ENCODE measurements around the gene MKS1.

MKS1 gene

GRCh38 chr17:58244963-58245362 lies 25.9 kb upstream of the MKS1 start:
- DNase-seq (ENCODE audit: low read depth): no peak
- TF ChIP-seq CTCF (conservative IDR thresholded peaks at IDR 0.05; ENCODE audit: low read depth, low read length): no peak
- H3K4me3 ChIP-seq (ENCODE audit: low read depth, low read length): no peak overlapping the region

GRCh38 chr17:58242171-58242784 lies 23.2 kb upstream of the MKS1 start:
- DNase-seq (ENCODE audit: low read depth): no peak
- no peak for TF ChIP-seq CTCF (conservative IDR thresholded peaks at IDR 0.05; ENCODE audit: low read depth, low read length)
- H3K4me3 ChIP-seq (ENCODE audit: low read depth, low read length): no peak overlapping the region

- no peak for TF ChIP-seq CTCF (conservative IDR thresholded peaks at IDR 0.05; ENCODE audit: low read depth, low read length)
- no peak for DNase-seq (ENCODE audit: low read depth)
- H3K4me3 ChIP-seq (ENCODE audit: low read depth, low read length): no peak overlapping the region
Measured at GRCh38 chr17:58239987-58240386, 20.9 kb upstream of the MKS1 start.

GRCh38 chr17:58238147-58238634 lies 19.1 kb upstream of the MKS1 start, which contains the start of gene LPO:
LPO (plus strand) TSS chr17:58238584; CDS start chr17:58242980, 4,396 bp downstream.
- no peak for DNase-seq (ENCODE audit: low read depth)
- TF ChIP-seq CTCF (conservative IDR thresholded peaks at IDR 0.05; ENCODE audit: low read depth, low read length): no peak
- H3K4me3 ChIP-seq (ENCODE audit: low read depth, low read length): no peak within 1 kb of the TSS

- DNase-seq (ENCODE audit: low read depth): no peak
- no peak for TF ChIP-seq CTCF (conservative IDR thresholded peaks at IDR 0.05; ENCODE audit: low read depth, low read length)
- no peak overlapping the region for H3K4me3 ChIP-seq (ENCODE audit: low read depth, low read length)
Measured at GRCh38 chr17:58236394-58236793, 17.3 kb upstream of the MKS1 start.

- no peak overlapping the region for H3K4me3 ChIP-seq (ENCODE audit: low read depth, low read length)
- no peak for DNase-seq (ENCODE audit: low read depth)
- TF ChIP-seq CTCF (conservative IDR thresholded peaks at IDR 0.05; ENCODE audit: low read depth, low read length): no peak
Measured at GRCh38 chr17:58235821-58236220, 16.8 kb upstream of the MKS1 start.

GRCh38 chr17:58234512-58234911 lies 15.5 kb upstream of the MKS1 start:
- TF ChIP-seq CTCF (conservative IDR thresholded peaks at IDR 0.05; ENCODE audit: low read depth, low read length): no peak
- DNase-seq (ENCODE audit: low read depth): no peak

More at GRCh38 chr17:58234512-58234911, 15.5 kb upstream of the MKS1 start:
- no peak overlapping the region for H3K4me3 ChIP-seq (ENCODE audit: low read depth, low read length)
